Choroid plexus epithelial cell (primary cell): ENCODE results near the gene PRSS21.

Experiments
- DNase-seq: peaks from one replicate; pipeline ENCODE4 v3.0.0-alpha.2; 2010; ENCODE audit warnings: low read depth
- H3K4me3 ChIP-seq: 2 replicates; pipeline ENCODE4 v1.5.1; 2011; ENCODE audit warnings: low read depth, mild to moderate bottlenecking, control low read depth, low read length, moderate library complexity
- CTCF ChIP-seq: conservative IDR thresholded peaks from 2 replicates; pipeline ENCODE4 v1.5.1; 2011; ENCODE audit warnings: low read depth, mild to moderate bottlenecking, control low read depth, inconsistent platforms, low read length, moderate library complexity

Gene PRSS21

GRCh38 chr16:2809149-2809760 is 7.8 kb upstream of the PRSS21 start:
- DNase-seq = no peak
- no peak overlapping the region for H3K4me3 ChIP-seq
- no peak for TF ChIP-seq CTCF

GRCh38 chr16:2810651-2811050 is 6.4 kb upstream of the PRSS21 start:
- no peak for DNase-seq
- no peak overlapping the region for H3K4me3 ChIP-seq
- TF ChIP-seq CTCF = no peak

- no peak for TF ChIP-seq CTCF
- no peak overlapping the region for H3K4me3 ChIP-seq
- DNase-seq = peak; percentile 13
These were observed 5.2 kb upstream of the PRSS21 start for GRCh38 chr16:2811703-2812471.

- no peak overlapping the region for H3K4me3 ChIP-seq
- DNase-seq = no peak
- TF ChIP-seq CTCF = no peak
These were observed 3.2 kb upstream of the PRSS21 start for GRCh38 chr16:2813771-2814221.

DNA sequence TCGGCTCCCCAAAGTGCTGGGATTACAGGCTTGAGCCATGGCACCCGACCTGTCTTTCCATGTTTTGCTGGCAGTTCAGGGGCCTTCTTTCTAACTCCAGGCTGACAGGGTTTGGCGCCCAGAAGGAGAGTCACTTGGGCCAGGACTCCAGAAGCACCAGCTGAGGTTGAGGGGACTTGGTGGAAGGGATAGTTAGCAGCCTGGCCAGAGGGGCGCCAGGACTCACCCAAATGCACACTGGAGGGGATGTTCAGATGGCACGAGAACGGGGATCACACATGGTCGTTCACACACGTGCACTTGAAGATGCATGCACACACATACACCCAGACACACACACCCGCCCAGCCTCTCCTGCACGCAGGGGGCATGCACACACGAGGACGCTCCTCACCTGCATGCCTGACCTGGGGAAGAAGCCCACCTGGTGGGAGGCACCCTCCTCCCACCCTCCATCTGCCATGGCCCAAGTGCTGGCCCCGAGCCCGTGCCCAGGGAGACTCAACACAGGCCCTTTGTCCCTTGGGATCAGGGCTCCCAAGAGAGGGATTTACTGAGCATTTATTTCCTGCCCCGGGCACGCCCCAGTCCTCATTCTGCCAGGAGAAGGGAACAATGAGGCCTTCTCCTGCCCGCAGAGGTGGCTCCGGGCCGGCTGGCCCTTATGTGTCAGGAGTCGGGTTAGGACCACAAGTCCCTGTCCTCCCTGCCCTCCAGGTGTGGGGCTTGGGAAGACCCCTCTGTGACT is 2.3 kb upstream of the PRSS21 start:
- no peak for DNase-seq
- no peak overlapping the region for H3K4me3 ChIP-seq
- no peak for TF ChIP-seq CTCF

DNA sequence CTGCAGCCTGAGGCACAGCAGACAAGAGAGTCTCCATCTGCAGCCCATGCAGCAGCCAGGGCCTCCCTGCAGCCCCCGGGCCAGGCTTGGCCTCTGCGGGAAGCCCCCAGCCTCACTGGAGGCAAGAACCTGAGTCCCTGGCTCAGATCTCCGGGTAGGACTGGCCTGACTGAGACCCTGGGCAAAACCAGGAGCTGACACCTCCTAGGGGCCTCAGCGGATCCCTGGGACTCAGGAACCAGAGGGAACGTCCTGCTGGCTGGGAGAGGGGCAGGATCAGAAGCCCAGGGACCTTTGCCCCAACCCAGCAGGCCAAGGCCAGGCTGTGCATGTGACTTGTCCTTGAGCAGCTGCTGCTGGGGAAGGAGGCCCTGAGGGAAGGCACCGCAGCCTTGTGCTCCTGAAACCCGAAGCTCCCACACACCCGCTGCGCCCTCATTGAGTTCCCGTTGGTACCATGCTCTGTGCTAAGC is 1.7 kb upstream of the PRSS21 start:
- no peak for TF ChIP-seq CTCF
- H3K4me3 ChIP-seq = no peak overlapping the region
- DNase-seq = no peak
